Naive thymus-derived CD4-positive, alpha-beta T cell (primary cell): Measurements from ENCODE around the gene AIF1L. TPM values are rescaled to one million over a fixed set of nuclear protein-coding genes. Genes with fewer than 3 reads are reported as not detected.

Experiments
- ATAC-seq: fragments of 150-1000 bp; cut with Tn5 transposase; 2 replicates; pipeline ENCODE4 v1.10.0; 2021; ENCODE audit warnings: mild to moderate bottlenecking, moderate library complexity
- CTCF ChIA-PET: fragments of 350-600 bp; sonication (Branson Sonifier 250); formaldehyde crosslinking; loops from one replicate; lab custom pipeline; 2021; ENCODE audit warnings: antibody characterized with exemption; lab: Charles Lee
- POLR2A ChIA-PET: fragments of 350-600 bp; sonication (Branson Sonifier 250); formaldehyde crosslinking; loops from one replicate; lab custom pipeline; 2021; ENCODE audit warnings: antibody characterized with exemption, inconsistent platforms; lab: Charles Lee
- DNase-seq, 9 donors: peaks; one replicate each; pipeline versions ENCODE4 v3.0.0 to v3.0.0-alpha.2; 2020 to 2022; ENCODE audit warnings: mixed read lengths in 1 of 9
- H3K27ac ChIP-seq: one replicate; pipeline ENCODE4 v1.7.0; 2013; ENCODE audit warnings: mild to moderate bottlenecking, low read depth, low read length, moderate library complexity
- H3K27me3 ChIP-seq, 2 donors: one replicate each; pipeline ENCODE4 v1.7.0; 2013; ENCODE audit warnings: low read length in 2 of 2, mild to moderate bottlenecking in 2 of 2, moderate library complexity in 2 of 2; ENCODE audit not compliant: control insufficient read depth in 2 of 2, insufficient read depth in 2 of 2
- H3K36me3 ChIP-seq, 3 experiments: 1 replicate in 2 of 3; 2 replicates in 1 of 3; pipeline ENCODE4 v1.7.0; 2013; ENCODE audit warnings: low read length in 3 of 3, mild to moderate bottlenecking in 3 of 3, moderate library complexity in 1 of 3; ENCODE audit not compliant: insufficient read depth in 3 of 3, control insufficient read depth in 2 of 3
- H3K4me1 ChIP-seq, 2 donors: one replicate each; pipeline ENCODE4 v1.7.0; 2013; ENCODE audit warnings: low read length in 2 of 2, mild to moderate bottlenecking in 2 of 2, moderate library complexity in 1 of 2; ENCODE audit not compliant: control insufficient read depth in 2 of 2, insufficient read depth in 2 of 2
- H3K4me3 ChIP-seq: 2 replicates; pipeline ENCODE4 v1.7.0; 2013; ENCODE audit warnings: mild to moderate bottlenecking, low read length
- H3K9me3 ChIP-seq, 3 experiments: 1 replicate in 2 of 3; 2 replicates in 1 of 3; pipeline ENCODE4 v1.7.0; 2013; ENCODE audit warnings: low read length in 3 of 3; ENCODE audit not compliant: control insufficient read depth in 2 of 3
- H3K27ac Mint-ChIP-seq, 9 donors: one replicate each; pipeline ENCODE4 v1.8.0; 2020 to 2022; ENCODE audit warnings: mixed read lengths in 9 of 9, mild to moderate bottlenecking in 8 of 9, moderate library complexity in 5 of 9, inconsistent platforms in 2 of 9
- H3K27me3 Mint-ChIP-seq, 5 donors: one replicate each; pipeline ENCODE4 v1.8.0; 2021 to 2022; ENCODE audit warnings: mixed read lengths in 5 of 5, mild to moderate bottlenecking in 1 of 5
- H3K36me3 Mint-ChIP-seq, 5 donors: one replicate each; pipeline ENCODE4 v1.8.0; 2020 to 2022; ENCODE audit warnings: mixed read lengths in 5 of 5, mild to moderate bottlenecking in 3 of 5, inconsistent platforms in 1 of 5
- H3K4me1 Mint-ChIP-seq, 7 donors: one replicate each; pipeline ENCODE4 v1.8.0; 2020 to 2022; ENCODE audit warnings: mixed read lengths in 7 of 7, mild to moderate bottlenecking in 3 of 7, inconsistent platforms in 1 of 7
- H3K4me3 Mint-ChIP-seq, 10 donors: one replicate each; pipeline ENCODE4 v1.8.0; 2020 to 2022; ENCODE audit warnings: mild to moderate bottlenecking in 10 of 10, mixed read lengths in 10 of 10, moderate library complexity in 6 of 10, inconsistent platforms in 2 of 10
- H3K9me3 Mint-ChIP-seq, 11 donors: one replicate each; pipeline ENCODE4 v1.8.0; 2020 to 2022; ENCODE audit warnings: mixed read lengths in 11 of 11, mild to moderate bottlenecking in 4 of 11, inconsistent platforms in 1 of 11, moderate library complexity in 1 of 11
- intact Hi-C, 2 donors: fragments of 100-400 bp; cut with micrococcal nuclease; formaldehyde crosslinking; loops; one replicate each; pipeline ENCODE4 v1.15.1; 2023
- polyA plus RNA-seq, 2 donors: library from polyadenylated mRNA; unstranded; fragments of 300-500 nt; fragmentation: Illumina TruSeq; gene quantifications; one replicate each; pipeline ENCODE4 v1.2.3, GENCODE V29; 2021
- total RNA-seq, 6 experiments: library from RNA in 5 of 6; stranded (reverse) in 5 of 6; gene quantifications; 1 replicate in 5 of 6; 2 replicates in 1 of 6; pipeline ENCODE4 v1.2.3 and lab custom pipeline; 2021 to 2026

AIF1L gene
- total and polyA plus RNA-seq, 7 experiments from 2014 or later = 0.10 to 0.44 (median 0.22) TPM; not detected in 1

DNA sequence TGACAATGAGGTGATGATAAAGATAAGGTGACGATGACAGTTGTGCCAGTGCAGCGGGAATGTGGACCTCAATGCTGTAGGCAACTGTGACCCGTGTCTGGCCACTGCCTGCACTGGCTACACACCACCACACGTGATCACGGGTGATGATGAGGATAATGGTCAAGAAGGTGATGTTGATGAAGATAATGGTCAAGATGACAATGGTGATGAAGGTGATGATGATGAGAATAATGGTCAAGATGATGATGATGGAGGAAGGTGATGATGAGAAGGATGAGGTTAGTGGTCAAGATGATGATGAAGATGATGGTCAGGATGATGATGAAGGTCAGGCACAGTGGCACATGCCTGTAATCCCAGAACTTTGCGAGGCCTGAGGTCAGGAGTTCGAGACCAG, 30.7 kb upstream of the AIF1L start:
- intact Hi-C loops = no loop called here
- Mint-ChIP-seq H3K27ac (no peak overlapping the region), H3K9me3 (no peaks in the 10 kb centered on the region), H3K4me1 (peaks cover 0 to 1% (median 0%) of the 10 kb centered on the region in 7 donors), H3K4me3 (no peak overlapping the region), H3K27me3 (no peaks in the 10 kb centered on the region), H3K36me3 (peaks cover 0 to 3% (median 0%) of the 10 kb centered on the region in 5 donors)
- no peak overlapping the region for H3K27ac ChIP-seq
- no peaks in the 10 kb centered on the region for H3K36me3 ChIP-seq
- POLR2A ChIA-PET = interaction anchor here (0.8 kb wide), 1 partner anchor 22 kb away, joined by 3 read pairs; no protein-coding TSS in a partner anchor
- CTCF ChIA-PET = no interaction called here
- no peaks in the 10 kb centered on the region for H3K4me1 ChIP-seq
- no peak overlapping the region for H3K4me3 ChIP-seq
- no peaks in the 10 kb centered on the region for H3K27me3 ChIP-seq
- no peak for ATAC-seq
- H3K9me3 ChIP-seq = no peaks in the 10 kb centered on the region
- DNase-seq = no peak

DNA sequence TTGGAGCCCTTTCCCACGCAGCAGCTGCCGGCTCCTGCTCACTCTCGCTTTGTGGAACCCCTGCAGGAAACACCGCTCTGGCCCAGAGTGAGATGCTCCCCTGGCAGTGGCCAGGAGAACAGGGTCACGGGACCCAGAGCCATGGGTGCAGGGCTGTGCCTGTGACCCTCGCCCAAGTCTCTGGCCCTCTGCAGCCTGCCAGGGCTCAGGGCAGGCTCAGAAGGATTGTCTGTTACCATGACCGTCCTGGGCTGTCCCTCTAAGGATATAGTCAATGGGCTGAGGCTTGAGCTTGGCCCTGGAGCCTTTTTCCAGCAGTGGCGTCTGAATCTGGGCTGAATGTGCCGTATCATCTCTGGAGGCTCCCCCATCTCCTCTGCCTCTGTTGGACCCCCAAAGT, 28.7 kb upstream of the AIF1L start:
- H3K27ac Mint-ChIP-seq = no peak overlapping the region
- H3K27me3 Mint-ChIP-seq = no peaks in the 10 kb centered on the region
- intact Hi-C loops = no loop called here
- Histone ChIP-seq H3K4me1 (no peaks in the 10 kb centered on the region), H3K4me3 (no peak overlapping the region), H3K27ac (no peak overlapping the region), H3K36me3 (no peaks in the 10 kb centered on the region), H3K27me3 (no peaks in the 10 kb centered on the region), H3K9me3 (no peaks in the 10 kb centered on the region)
- POLR2A ChIA-PET = no interaction called here
- H3K4me1 Mint-ChIP-seq = peaks cover 0 to 1% (median 0%) of the 10 kb centered on the region in 7 donors
- H3K9me3 Mint-ChIP-seq = no peaks in the 10 kb centered on the region
- CTCF ChIA-PET = no interaction called here
- no peak for DNase-seq
- H3K36me3 Mint-ChIP-seq = peaks cover 0 to 3% (median 0%) of the 10 kb centered on the region in 5 donors
- ATAC-seq = no peak
- no peak overlapping the region for H3K4me3 Mint-ChIP-seq

DNA sequence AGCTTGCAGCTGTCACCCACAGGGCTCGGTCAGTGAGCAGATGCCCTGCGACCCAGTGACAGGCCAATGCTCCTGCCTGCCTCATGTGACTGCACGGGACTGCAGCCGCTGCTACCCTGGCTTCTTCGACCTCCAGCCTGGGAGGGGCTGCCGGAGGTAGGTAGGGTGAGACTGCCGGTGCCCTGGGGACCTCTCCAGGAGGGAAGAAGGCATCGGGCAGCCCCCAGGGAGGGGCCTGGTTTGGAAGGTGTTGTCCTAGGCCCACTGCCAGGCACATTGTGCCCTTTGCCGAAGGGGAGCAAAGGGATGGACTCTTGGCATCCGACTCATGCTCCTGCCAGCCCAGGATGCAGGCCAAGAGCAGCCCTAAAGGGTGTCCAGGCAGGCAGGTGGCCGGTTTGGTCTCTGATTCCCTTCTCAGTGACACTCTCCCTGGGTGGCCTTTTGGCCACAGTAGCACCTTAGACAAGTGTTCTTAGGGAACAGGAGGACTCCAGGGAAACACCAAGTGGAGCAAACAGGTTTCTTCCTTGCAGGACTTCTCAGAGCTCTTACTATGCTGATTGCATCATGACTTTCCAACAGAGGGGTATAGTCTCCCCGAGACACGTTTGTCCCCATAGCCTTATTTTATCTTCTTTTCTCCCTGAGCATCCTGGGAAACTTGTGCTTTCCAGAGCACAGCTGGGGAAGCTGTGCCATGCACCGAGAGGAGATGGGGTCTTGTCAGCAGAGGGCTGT, 28.1 kb upstream of the AIF1L start:
- no peak overlapping the region for H3K27ac ChIP-seq
- Mint-ChIP-seq H3K9me3 (no peaks in the 10 kb centered on the region), H3K27ac (no peak overlapping the region), H3K4me1 (peaks cover 0 to 1% (median 0%) of the 10 kb centered on the region in 7 donors), H3K4me3 (no peak overlapping the region), H3K27me3 (no peaks in the 10 kb centered on the region), H3K36me3 (peaks cover 0 to 3% (median 0%) of the 10 kb centered on the region in 5 donors)
- no peaks in the 10 kb centered on the region for H3K27me3 ChIP-seq
- no peaks in the 10 kb centered on the region for H3K4me1 ChIP-seq
- intact Hi-C loops = no loop called here
- no peak overlapping the region for H3K4me3 ChIP-seq
- CTCF ChIA-PET = no interaction called here
- no peak for ATAC-seq
- no peaks in the 10 kb centered on the region for H3K36me3 ChIP-seq
- no peak for DNase-seq
- H3K9me3 ChIP-seq = no peaks in the 10 kb centered on the region
- POLR2A ChIA-PET = no interaction called here

DNA sequence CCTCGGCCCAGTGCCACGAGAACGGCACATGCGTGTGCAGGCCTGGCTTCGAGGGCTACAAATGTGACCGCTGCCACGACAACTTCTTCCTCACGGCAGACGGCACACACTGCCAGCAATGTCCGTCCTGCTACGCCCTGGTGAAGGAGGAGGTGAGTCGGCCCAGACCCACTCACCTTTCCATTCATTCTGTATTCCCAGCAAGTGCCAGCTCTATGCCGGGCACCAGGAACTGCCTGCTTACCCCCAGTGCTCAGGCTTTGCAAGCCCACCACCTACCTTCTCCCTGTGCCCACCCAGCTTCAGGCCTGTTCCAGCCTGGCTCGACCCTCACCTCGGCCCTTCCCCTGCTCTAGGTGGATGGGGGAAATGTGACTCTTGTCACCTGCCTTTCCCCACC, 26.6 kb upstream of the AIF1L start:
- ChIA-PET POLR2A (interaction anchor here (0.6 kb wide), 1 partner anchor 35 kb away, joined by 8 read pairs; no protein-coding TSS in a partner anchor), CTCF (no interaction called here)
- Histone ChIP-seq H3K36me3 (no peaks in the 10 kb centered on the region), H3K9me3 (no peaks in the 10 kb centered on the region), H3K4me1 (no peaks in the 10 kb centered on the region), H3K4me3 (no peak overlapping the region), H3K27ac (no peak overlapping the region), H3K27me3 (no peaks in the 10 kb centered on the region)
- Mint-ChIP-seq H3K36me3 (peaks cover 0 to 3% (median 0%) of the 10 kb centered on the region in 5 donors), H3K9me3 (no peaks in the 10 kb centered on the region), H3K27ac (no peak overlapping the region), H3K27me3 (no peaks in the 10 kb centered on the region), H3K4me1 (peaks cover 0 to 1% (median 0%) of the 10 kb centered on the region in 7 donors), H3K4me3 (no peak overlapping the region)
- no peak for DNase-seq
- intact Hi-C loops = no loop called here
- ATAC-seq = no peak

DNA sequence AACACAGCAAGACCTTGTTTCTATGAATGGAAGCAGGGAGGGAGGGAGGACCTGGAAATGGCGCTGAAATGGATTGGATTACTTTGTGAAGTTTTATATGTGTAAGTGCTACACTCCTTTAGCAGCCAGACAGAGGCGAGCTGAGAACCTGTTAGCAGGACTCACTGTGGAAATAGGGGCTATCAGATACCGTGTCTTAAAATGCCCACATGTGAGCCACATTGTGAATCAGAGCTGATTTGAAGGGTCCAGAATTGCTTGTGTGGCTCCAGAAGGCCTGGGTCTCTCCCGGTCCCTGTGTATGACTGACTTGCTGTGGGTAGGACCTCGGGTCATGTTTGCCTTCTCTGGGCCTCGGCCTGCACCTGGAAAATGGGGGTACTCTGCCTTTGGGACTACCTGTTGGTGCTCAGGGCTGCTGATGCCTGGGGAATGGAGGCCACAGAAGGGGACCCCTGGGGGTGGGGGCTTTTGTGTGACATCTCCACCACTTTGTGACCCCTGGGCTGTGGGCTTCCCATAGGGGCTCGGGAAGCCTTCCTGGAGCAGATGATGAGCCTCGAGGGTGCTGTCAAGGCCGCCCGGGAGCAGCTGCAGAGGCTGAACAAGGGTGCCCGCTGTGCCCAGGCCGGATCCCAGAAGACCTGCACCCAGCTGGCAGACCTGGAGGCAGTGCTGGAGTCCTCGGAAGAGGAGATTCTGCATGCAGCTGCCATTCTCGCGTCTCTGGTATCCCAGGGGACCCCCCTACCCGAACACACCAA, 24.0 kb upstream of the AIF1L start:
- H3K4me3 ChIP-seq = no peak overlapping the region
- Mint-ChIP-seq H3K36me3 (no peaks in the 10 kb centered on the region), H3K4me1 (peaks cover 0 to 1% (median 0%) of the 10 kb centered on the region in 7 donors), H3K27ac (no peak overlapping the region), H3K4me3 (no peak overlapping the region), H3K9me3 (no peaks in the 10 kb centered on the region), H3K27me3 (no peaks in the 10 kb centered on the region)
- intact Hi-C loops = no loop called here
- DNase-seq (no peak), ATAC-seq (no peak)
- H3K9me3 ChIP-seq = no peaks in the 10 kb centered on the region
- no peak overlapping the region for H3K27ac ChIP-seq
- ChIA-PET POLR2A (no interaction called here), CTCF (no interaction called here)
- no peaks in the 10 kb centered on the region for H3K27me3 ChIP-seq
- H3K36me3 ChIP-seq = no peaks in the 10 kb centered on the region
- H3K4me1 ChIP-seq = no peaks in the 10 kb centered on the region

DNA sequence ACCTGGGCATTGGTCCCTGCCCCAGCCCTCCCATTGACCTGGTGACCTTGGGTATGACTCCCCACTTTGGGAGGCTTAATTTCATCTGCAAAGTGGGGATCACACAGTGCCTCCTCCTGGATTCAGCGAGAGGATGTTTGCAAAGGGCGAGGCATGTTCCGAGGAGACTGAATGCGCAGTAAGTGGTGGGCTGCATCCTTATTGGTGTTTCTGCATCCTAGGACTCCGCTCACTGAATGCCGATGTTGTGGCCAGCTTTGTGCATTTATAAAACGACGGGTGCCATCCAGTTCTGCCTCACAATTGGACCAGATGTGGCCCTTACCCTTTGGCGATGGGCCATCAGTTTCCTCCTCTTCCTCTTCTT, 23.5 kb upstream of the AIF1L start:
- H3K4me3 ChIP-seq = no peak overlapping the region
- H3K9me3 Mint-ChIP-seq = no peaks in the 10 kb centered on the region
- CTCF ChIA-PET = no interaction called here

More for the DNA sequence above, 23.5 kb upstream of the AIF1L start:
- Mint-ChIP-seq H3K27me3 (no peaks in the 10 kb centered on the region), H3K27ac (no peak overlapping the region), H3K4me3 (no peak overlapping the region), H3K36me3 (no peaks in the 10 kb centered on the region), H3K4me1 (peaks cover 0 to 1% (median 0%) of the 10 kb centered on the region in 7 donors)
- no peak for DNase-seq
- POLR2A ChIA-PET = no interaction called here
- Histone ChIP-seq H3K36me3 (no peaks in the 10 kb centered on the region), H3K4me1 (no peaks in the 10 kb centered on the region), H3K27ac (no peak overlapping the region), H3K27me3 (no peaks in the 10 kb centered on the region), H3K9me3 (no peaks in the 10 kb centered on the region)
- no peak for ATAC-seq
- intact Hi-C loops = no loop called here
